ENCODE measurements around the gene BSN. TPM values are rescaled to one million over a fixed set of nuclear protein-coding genes. Genes with fewer than 3 reads are reported as not detected.

Gene BSN
- total RNA-seq, 1 experiment from 2014 or later, result 0.93 TPM

DNA sequence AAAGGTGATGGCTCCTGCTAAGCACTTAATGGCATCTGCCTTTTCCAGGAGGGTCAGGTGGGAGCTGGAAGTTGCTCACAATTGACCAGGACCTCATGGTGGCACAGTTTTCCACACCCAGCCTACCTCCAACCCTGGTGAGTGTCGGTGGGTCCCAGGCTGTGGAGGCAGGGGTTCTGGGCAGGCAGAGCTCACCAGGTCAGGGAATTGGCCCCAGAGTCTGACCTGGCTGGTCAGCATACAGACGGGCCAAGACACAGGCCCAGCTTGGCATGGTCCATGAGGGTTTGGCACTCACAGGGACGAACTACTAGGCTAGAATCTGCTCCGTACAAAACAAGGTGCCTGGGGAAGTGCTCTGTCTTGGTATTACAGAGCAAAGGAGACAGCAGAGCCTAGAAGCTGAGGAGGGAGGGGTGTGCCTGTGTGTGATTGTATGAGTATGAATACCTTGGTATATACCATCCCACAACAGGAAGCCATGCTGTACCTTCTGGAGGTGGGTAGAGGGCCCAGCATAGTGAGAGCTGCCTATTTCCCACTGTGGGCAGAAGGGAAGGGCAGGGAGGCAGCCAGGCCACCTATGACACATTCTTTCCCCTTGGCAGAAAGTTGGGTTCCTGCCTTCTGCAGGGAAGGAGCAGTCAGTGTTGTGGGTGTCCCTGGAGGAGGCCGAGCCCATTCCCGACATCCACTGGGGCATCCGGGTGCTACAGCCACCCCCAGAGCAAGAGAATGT, 126.4 kb downstream of the BSN start:
- no peak overlapping the region for H3K27ac Mint-ChIP-seq (ENCODE audit: unreplicated experiment)
- CTCF ChIA-PET, result no interaction called here
- TF ChIP-seq, protein P1, sequence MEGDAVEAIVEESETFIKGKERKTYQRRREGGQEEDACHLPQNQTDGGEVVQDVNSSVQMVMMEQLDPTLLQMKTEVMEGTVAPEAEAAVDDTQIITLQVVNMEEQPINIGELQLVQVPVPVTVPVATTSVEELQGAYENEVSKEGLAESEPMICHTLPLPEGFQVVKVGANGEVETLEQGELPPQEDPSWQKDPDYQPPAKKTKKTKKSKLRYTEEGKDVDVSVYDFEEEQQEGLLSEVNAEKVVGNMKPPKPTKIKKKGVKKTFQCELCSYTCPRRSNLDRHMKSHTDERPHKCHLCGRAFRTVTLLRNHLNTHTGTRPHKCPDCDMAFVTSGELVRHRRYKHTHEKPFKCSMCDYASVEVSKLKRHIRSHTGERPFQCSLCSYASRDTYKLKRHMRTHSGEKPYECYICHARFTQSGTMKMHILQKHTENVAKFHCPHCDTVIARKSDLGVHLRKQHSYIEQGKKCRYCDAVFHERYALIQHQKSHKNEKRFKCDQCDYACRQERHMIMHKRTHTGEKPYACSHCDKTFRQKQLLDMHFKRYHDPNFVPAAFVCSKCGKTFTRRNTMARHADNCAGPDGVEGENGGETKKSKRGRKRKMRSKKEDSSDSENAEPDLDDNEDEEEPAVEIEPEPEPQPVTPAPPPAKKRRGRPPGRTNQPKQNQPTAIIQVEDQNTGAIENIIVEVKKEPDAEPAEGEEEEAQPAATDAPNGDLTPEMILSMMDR (IDR thresholded peaks at IDR 0.05; ENCODE audit: insufficient read depth in 1 of 2, low read depth in 1 of 2, low read length in 1 of 2, severe bottlenecking in 1 of 2, unreplicated experiment in 1 of 2), result no peak
- no peaks in the 10 kb centered on the region for H3K9me3 ChIP-seq
- peaks cover 7% of the 10 kb centered on the region for H3K36me3 ChIP-seq (ENCODE audit: control insufficient read depth, insufficient read depth, low read length)
- intact Hi-C loops (cut with micrococcal nuclease; ENCODE audit: unreplicated experiment), result no loop called here
- no TSS peak for BruUV-seq (replicated peaks)
- H3K4me3 Mint-ChIP-seq (ENCODE audit: unreplicated experiment), result no peak overlapping the region
- H3K4me1 Mint-ChIP-seq (ENCODE audit: low read depth, unreplicated experiment), result no peaks in the 10 kb centered on the region
- H3K27me3 ChIP-seq (replicated peaks; ENCODE audit: control insufficient read depth, insufficient read depth, low read length), result no peaks in the 10 kb centered on the region
- DNase-seq, result no peak
- no peaks in the 10 kb centered on the region for H3K9me3 Mint-ChIP-seq (ENCODE audit: unreplicated experiment)
- no peaks in the 10 kb centered on the region for H3K4me1 ChIP-seq
- POLR2A ChIA-PET, result no interaction called here
- H3K36me3 Mint-ChIP-seq (ENCODE audit: insufficient read depth, unreplicated experiment), result peaks cover 59% of the 10 kb centered on the region
- H3K27me3 Mint-ChIP-seq (ENCODE audit: insufficient read depth, unreplicated experiment), result no peaks in the 10 kb centered on the region
- no peak overlapping the region for H3K4me3 ChIP-seq (ENCODE audit: low read depth, low read length)

DNA sequence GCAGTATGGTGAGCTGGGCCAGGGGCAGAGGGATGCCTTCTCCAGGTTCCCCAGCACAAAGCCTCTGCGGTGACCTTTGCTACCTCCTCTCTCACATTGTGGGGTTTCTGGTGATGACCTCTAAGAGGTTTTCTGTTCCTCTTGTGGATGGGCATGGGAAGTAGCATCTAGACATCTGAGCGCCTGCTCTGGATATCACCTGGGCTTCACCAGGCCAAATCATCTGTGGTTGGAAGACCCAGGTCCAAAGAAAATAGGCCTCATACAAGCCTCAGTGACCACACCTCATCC, 126.9 kb downstream of the BSN start:
- no TSS peak for BruUV-seq (replicated peaks)
- H3K36me3 Mint-ChIP-seq (ENCODE audit: insufficient read depth, unreplicated experiment), result peaks cover 57% of the 10 kb centered on the region
- CTCF ChIA-PET, result no interaction called here

DNA sequence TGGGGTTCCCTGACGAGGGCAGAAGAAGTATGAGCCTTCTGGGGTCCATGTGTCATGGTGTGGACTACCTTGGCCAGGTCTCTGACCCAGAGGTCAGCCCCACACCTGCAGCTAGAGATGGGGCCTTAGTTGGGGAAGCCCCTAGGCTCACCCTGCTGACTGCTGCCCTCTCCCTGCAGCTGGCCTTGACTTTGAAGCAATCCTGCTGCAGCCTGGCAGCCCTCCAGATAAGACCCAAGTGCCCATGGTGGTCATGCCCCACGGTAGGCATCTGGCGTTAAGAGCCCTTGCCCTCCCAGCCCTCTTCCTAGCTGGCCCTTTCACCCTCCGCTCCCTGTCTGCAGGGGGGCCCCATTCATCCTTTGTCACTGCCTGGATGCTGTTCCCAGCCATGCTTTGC, 127.3 kb downstream of the BSN start:
- POLR2A ChIA-PET, result no interaction called here
- DNase-seq, result no peak
- Mint-ChIP-seq H3K4me1 (ENCODE audit: low read depth, unreplicated experiment) (no peaks in the 10 kb centered on the region), H3K27me3 (ENCODE audit: insufficient read depth, unreplicated experiment) (no peaks in the 10 kb centered on the region), H3K27ac (ENCODE audit: unreplicated experiment) (no peak overlapping the region), H3K36me3 (ENCODE audit: insufficient read depth, unreplicated experiment) (peaks cover 54% of the 10 kb centered on the region), H3K9me3 (ENCODE audit: unreplicated experiment) (no peaks in the 10 kb centered on the region), H3K4me3 (ENCODE audit: unreplicated experiment) (no peak overlapping the region)
- Histone ChIP-seq H3K4me1 (no peaks in the 10 kb centered on the region), H3K36me3 (ENCODE audit: control insufficient read depth, insufficient read depth, low read length) (peaks cover 4% of the 10 kb centered on the region), H3K9me3 (no peaks in the 10 kb centered on the region), H3K4me3 (ENCODE audit: low read depth, low read length) (no peak overlapping the region), H3K27me3 (replicated peaks; ENCODE audit: control insufficient read depth, insufficient read depth, low read length) (no peaks in the 10 kb centered on the region)
- CTCF ChIA-PET, result no interaction called here
- no TSS peak for BruUV-seq (replicated peaks)
- TF ChIP-seq, protein P1 (IDR thresholded peaks at IDR 0.05; ENCODE audit: insufficient read depth in 1 of 2, low read depth in 1 of 2, low read length in 1 of 2, severe bottlenecking in 1 of 2, unreplicated experiment in 1 of 2), result no peak
- intact Hi-C loops (cut with micrococcal nuclease; ENCODE audit: unreplicated experiment), result no loop called here

More for the DNA sequence above, 126.9 kb downstream of the BSN start:
- Mint-ChIP-seq H3K27me3 (ENCODE audit: insufficient read depth, unreplicated experiment) (no peaks in the 10 kb centered on the region), H3K27ac (ENCODE audit: unreplicated experiment) (no peak overlapping the region), H3K4me3 (ENCODE audit: unreplicated experiment) (no peak overlapping the region), H3K9me3 (ENCODE audit: unreplicated experiment) (no peaks in the 10 kb centered on the region), H3K4me1 (ENCODE audit: low read depth, unreplicated experiment) (no peaks in the 10 kb centered on the region)
- H3K9me3 ChIP-seq, result no peaks in the 10 kb centered on the region
- TF ChIP-seq, protein P1 (IDR thresholded peaks at IDR 0.05; ENCODE audit: insufficient read depth in 1 of 2, low read depth in 1 of 2, low read length in 1 of 2, severe bottlenecking in 1 of 2, unreplicated experiment in 1 of 2), result no peak
- no peak overlapping the region for H3K4me3 ChIP-seq (ENCODE audit: low read depth, low read length)
- intact Hi-C loops (cut with micrococcal nuclease; ENCODE audit: unreplicated experiment), result no loop called here
- DNase-seq, result no peak
- POLR2A ChIA-PET, result no interaction called here
- no peaks in the 10 kb centered on the region for H3K4me1 ChIP-seq
- no peaks in the 10 kb centered on the region for H3K27me3 ChIP-seq (replicated peaks; ENCODE audit: control insufficient read depth, insufficient read depth, low read length)
- peaks cover 5% of the 10 kb centered on the region for H3K36me3 ChIP-seq (ENCODE audit: control insufficient read depth, insufficient read depth, low read length)
